ENCODE results near the gene UCP1.
"Not testable (repeated sequence)": the region's sequence is repeated elsewhere in the genome, so short reads cannot be mapped to it uniquely, and the experiment has no call there.

The UCP1 gene

DNA sequence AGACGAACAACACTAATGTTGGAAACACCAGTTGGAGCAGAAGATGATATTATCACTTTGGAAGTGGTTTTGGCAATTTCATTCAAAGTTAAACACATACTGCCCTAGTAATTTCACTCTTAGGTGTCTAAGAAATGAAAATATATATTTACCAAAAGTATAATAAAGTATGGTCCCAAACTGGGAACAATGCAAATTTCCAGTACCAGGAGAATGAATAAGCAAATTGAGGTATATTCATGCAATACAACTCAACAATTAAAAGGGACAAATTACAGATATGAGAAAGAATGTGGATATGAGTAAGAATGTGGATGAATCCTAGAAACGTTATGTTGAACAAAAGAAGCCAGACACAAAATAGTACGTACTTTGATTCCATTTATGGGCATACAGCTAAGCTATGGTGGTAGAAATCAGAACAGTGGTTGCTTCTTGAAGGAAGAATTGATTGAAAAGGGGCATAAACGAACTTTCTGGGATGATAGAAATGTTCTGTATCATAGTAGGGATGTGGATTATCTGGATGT lies 34.7 kb downstream of the UCP1 start:
- TF ChIP-seq, protein P1, sequence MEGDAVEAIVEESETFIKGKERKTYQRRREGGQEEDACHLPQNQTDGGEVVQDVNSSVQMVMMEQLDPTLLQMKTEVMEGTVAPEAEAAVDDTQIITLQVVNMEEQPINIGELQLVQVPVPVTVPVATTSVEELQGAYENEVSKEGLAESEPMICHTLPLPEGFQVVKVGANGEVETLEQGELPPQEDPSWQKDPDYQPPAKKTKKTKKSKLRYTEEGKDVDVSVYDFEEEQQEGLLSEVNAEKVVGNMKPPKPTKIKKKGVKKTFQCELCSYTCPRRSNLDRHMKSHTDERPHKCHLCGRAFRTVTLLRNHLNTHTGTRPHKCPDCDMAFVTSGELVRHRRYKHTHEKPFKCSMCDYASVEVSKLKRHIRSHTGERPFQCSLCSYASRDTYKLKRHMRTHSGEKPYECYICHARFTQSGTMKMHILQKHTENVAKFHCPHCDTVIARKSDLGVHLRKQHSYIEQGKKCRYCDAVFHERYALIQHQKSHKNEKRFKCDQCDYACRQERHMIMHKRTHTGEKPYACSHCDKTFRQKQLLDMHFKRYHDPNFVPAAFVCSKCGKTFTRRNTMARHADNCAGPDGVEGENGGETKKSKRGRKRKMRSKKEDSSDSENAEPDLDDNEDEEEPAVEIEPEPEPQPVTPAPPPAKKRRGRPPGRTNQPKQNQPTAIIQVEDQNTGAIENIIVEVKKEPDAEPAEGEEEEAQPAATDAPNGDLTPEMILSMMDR (IDR thresholded peaks at IDR 0.05): no peak
- TF ChIP-seq ZFX (IDR thresholded peaks at IDR 0.05; ENCODE audit: borderline replicate concordance): no peak

DNA sequence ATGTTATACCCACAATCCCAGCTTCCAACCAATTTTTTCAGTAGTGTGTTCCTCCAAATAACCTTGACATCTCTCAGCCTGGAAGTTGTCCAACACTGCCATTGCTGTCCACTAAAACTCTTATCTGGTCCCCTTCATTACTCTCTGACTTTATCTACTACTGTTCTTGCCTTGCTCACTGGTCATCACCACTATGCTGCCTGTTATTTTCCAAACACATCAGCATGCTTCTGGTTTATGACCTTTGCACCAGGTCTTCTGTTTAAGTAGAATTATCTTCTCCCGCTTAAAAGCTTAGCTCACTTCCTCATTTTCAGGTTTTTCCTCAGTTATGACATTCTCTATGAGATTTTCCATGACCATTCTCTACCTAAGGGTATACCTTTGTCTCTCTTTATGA lies 39.3 kb downstream of the UCP1 start:
- TF ChIP-seq ZFX (IDR thresholded peaks at IDR 0.05; ENCODE audit: borderline replicate concordance): no peak
- TF ChIP-seq, protein P1 (IDR thresholded peaks at IDR 0.05): no peak

More for the DNA sequence above, 34.7 kb downstream of the UCP1 start:
- no peak overlapping the region for H3K27ac ChIP-seq

DNA sequence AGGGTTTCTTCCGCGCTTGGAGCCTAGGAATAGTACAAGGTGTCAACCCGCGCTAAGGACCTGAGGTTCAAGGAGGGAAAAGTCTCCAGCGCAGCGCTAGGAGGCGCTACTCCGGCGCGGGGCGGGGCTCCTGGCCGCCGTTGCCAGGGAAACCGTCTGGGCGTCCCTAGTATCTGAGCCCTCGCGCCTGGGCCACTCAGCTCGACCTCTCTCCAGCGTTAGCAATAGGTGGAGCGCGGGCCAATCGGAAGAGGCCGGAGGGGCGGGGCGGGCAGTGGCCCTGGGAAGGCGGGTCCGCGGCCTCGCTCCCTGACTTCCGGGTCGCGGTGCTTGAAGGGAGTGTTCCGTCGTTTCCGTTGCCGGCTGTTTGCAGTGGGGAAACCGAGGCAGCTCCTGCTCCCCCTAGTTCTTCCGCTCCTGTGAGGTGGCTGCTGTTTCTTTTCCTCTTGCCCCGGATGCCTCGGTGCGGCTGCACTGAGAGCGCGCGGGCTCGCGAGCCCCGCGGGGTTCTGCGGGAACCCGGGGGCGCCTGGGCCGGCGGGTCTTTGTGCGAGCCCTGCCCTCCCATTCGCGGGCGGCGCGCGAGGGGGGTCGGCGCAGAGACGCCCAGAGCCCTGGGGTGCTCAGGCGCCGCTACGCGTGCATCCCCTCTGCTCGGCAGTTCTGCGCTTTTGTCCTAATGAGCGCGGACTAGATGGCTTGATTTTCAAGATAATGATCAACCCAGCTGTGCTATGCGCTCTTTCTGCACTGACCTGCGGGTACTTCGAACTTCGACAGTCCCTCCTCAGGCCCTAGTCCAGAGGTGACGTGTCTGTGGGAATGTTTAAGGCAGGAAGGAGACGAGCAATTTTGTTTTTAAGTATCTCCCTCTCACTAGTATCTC lies 44.7 kb downstream of the UCP1 start, which contains the start of gene ELMOD2:
Gene ELMOD2, plus strand, starts transcription at position 312 of the 886 bp plus-strand sequence. CDS start 1,261 bp downstream, outside the sequence.
- no peak for TF ChIP-seq ZFX (IDR thresholded peaks at IDR 0.05; ENCODE audit: borderline replicate concordance)
- TF ChIP-seq, protein P1 (IDR thresholded peaks at IDR 0.05): peak; percentile 99
- H3K27ac ChIP-seq: peak within 1 kb of the TSS; percentile 76

More for the DNA sequence above, 39.3 kb downstream of the UCP1 start:
- no peak overlapping the region for H3K27ac ChIP-seq

DNA sequence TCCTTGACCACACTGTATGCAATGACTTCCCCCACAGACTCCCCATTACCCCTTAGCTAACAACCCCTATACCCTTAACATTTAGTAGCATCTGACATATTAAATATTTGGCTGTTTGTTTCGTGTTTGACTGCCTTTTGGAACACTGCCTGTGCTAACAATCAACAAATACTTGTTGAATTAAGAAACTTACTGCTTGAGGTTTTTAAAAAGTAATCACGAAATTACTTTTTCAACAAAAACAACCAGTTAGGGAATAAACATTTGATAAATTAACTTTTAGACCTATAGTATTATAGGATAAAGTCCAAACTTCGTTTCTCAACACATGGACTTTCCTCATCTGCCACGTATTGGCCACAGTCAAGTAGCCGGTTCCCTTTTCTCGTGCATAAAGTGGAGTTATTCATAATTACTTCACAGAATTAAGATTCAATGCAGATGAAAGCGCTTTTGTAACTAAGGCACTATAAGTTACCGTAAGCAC lies 45.3 kb downstream of the UCP1 start:
- peak overlapping the region; percentile 76 for H3K27ac ChIP-seq
- TF ChIP-seq ZFX (IDR thresholded peaks at IDR 0.05; ENCODE audit: borderline replicate concordance): no peak
- TF ChIP-seq, protein P1 (IDR thresholded peaks at IDR 0.05): no peak

DNA sequence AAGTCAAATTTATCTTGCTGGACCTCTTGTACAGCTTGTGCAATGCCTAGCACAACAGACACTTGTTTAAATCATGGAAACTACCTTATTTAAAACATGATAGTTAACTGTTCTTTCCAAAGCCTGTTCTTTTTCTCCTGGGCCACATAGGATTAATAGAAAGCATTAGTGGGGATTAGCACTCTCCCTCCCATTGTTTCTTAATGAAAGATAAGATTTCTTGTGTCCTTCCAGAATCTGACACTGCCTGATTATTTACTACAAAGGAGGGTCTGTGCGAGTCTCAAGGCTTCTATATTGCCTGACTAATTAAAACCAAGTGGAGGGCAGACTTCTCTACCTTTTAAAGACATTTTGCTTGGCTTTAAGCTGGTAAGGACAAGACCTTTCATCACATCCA lies 53.3 kb downstream of the UCP1 start:
- H3K27ac ChIP-seq: no peak overlapping the region
- no peak for TF ChIP-seq ZFX (IDR thresholded peaks at IDR 0.05; ENCODE audit: borderline replicate concordance)
- TF ChIP-seq, protein P1 (IDR thresholded peaks at IDR 0.05): no peak

DNA sequence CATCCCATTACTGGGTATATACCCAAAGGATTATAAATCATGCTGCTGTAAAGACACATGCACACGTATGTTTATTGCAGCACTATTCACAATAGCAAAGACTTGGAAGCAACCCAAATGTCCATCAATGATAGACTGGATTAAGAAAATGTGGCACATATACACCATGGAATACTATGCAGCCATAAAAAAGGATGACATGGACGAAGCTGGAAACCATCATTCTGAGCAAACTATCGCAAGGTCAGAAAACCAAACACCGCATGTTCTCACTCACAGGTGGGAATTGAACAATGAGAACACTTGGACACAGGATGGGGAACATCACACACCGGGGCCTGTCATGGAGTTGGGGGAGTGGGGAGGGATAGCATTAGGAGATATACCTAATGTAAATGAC lies 55.0 kb downstream of the UCP1 start:
- H3K27ac ChIP-seq: not testable (repeated sequence)
